SK-N-SH treated with all-trans-retinoic acid at 6 μM for 48 hours (cell line): Measurements from ENCODE around the gene MACROD1.

Source experiments
- ATAC-seq: fragments of 200-7000 bp; cut with Tn5 transposase; 3 replicates; pipeline ENCODE4 v1.9.1; 2020; ENCODE audit warnings: mild to moderate bottlenecking, moderate library complexity
- ARNTL ChIP-seq: fragments of 450-650 bp; formaldehyde crosslinking; IDR thresholded peaks from 2 replicates; pipeline ENCODE4 v1.5.0; 2020; ENCODE audit warnings: low read depth, mild to moderate bottlenecking, moderate library complexity, borderline replicate concordance
- BACH2 ChIP-seq: fragments of 250-450 bp; sonication (Bioruptor Pico); IDR thresholded peaks from 2 replicates; pipeline ENCODE4 v1.9.0; 2021; ENCODE audit warnings: mild to moderate bottlenecking, borderline replicate concordance
- CREB5 ChIP-seq: fragments of 250-450 bp; sonication (Bioruptor Pico); IDR thresholded peaks from 2 replicates; pipeline ENCODE4 v1.5.1; 2020; ENCODE audit warnings: low read depth, mild to moderate bottlenecking, moderate library complexity
- CSDC2 ChIP-seq: fragments of 250-450 bp; sonication (Bioruptor Pico); IDR thresholded peaks from 2 replicates; pipeline ENCODE4 v1.5.0; 2020; ENCODE audit warnings: mild to moderate bottlenecking, moderate library complexity
- CSRNP3 ChIP-seq: fragments of 250-450 bp; sonication (Bioruptor Pico); IDR thresholded peaks from 2 replicates; pipeline ENCODE4 v1.5.1; 2021; ENCODE audit warnings: mild to moderate bottlenecking, moderate library complexity
- ESRRG ChIP-seq: fragments of 250-450 bp; sonication (Bioruptor Pico); IDR thresholded peaks from 2 replicates; pipeline ENCODE4 v1.6.1; 2021; ENCODE audit warnings: mild to moderate bottlenecking
- ISL1 ChIP-seq: fragments of 250-450 bp; sonication (Bioruptor Pico); IDR thresholded peaks from 2 replicates; pipeline ENCODE4 v2.1.2; 2022; ENCODE audit warnings: mild to moderate bottlenecking, moderate library complexity
- OSR1 ChIP-seq: fragments of 250-450 bp; sonication (Bioruptor Pico); IDR thresholded peaks from 2 replicates; pipeline ENCODE4 v1.8.0; 2022; ENCODE audit warnings: moderate library complexity, mild to moderate bottlenecking, inconsistent platforms
- PPARA ChIP-seq: fragments of 250-450 bp; sonication (Bioruptor Pico); IDR thresholded peaks from 2 replicates; pipeline ENCODE4 v1.5.0; 2020; ENCODE audit warnings: mild to moderate bottlenecking, borderline replicate concordance
- RARB ChIP-seq: fragments of 250-450 bp; sonication (Bioruptor Pico); IDR thresholded peaks from 2 replicates; pipeline ENCODE4 v1.8.0; 2021; ENCODE audit warnings: mild to moderate bottlenecking, moderate library complexity
- SNAI2 ChIP-seq: fragments of 250-450 bp; sonication (Bioruptor Pico); IDR thresholded peaks from 2 replicates; pipeline ENCODE4 v1.5.0; 2020; ENCODE audit warnings: mild to moderate bottlenecking, moderate library complexity
- TCF4 ChIP-seq: fragments of 250-450 bp; sonication (Bioruptor Pico); IDR thresholded peaks from 2 replicates; pipeline ENCODE4 v1.8.0; 2021; ENCODE audit warnings: mild to moderate bottlenecking, moderate library complexity, borderline replicate concordance
- TOX ChIP-seq: fragments of 250-450 bp; sonication (Bioruptor Pico); IDR thresholded peaks from 2 replicates; pipeline ENCODE4 v1.8.0; 2021; ENCODE audit warnings: mild to moderate bottlenecking, moderate library complexity, borderline replicate concordance
- TSHZ2 ChIP-seq: fragments of 250-450 bp; sonication (Bioruptor Pico); IDR thresholded peaks from 2 replicates; pipeline ENCODE4 v1.5.0; 2020; ENCODE audit warnings: mild to moderate bottlenecking, moderate library complexity
- ZC3H10 ChIP-seq: fragments of 250-450 bp; sonication (Bioruptor Pico); IDR thresholded peaks from 2 replicates; pipeline ENCODE4 v1.5.1; 2021; ENCODE audit warnings: mild to moderate bottlenecking, moderate library complexity
- ZFP3 ChIP-seq: fragments of 250-450 bp; sonication (Bioruptor Pico); IDR thresholded peaks from 2 replicates; pipeline ENCODE4 v1.5.0; 2020; ENCODE audit warnings: mild to moderate bottlenecking, moderate library complexity
- ZFP30 ChIP-seq: fragments of 450-650 bp; formaldehyde crosslinking; IDR thresholded peaks from 2 replicates; pipeline ENCODE4 v1.5.0; 2022; ENCODE audit warnings: mild to moderate bottlenecking, moderate library complexity
- ZNF565 ChIP-seq: fragments of 450-650 bp; formaldehyde crosslinking; conservative IDR thresholded peaks from 2 replicates; pipeline ENCODE4 v1.5.0; 2020; ENCODE audit warnings: low read depth, mild to moderate bottlenecking, moderate library complexity
- ZNF8 ChIP-seq: fragments of 450-650 bp; formaldehyde crosslinking; IDR thresholded peaks from 2 replicates; pipeline ENCODE4 v1.5.0; 2020; ENCODE audit warnings: mild to moderate bottlenecking, moderate library complexity

The MACROD1 gene

GRCh38 chr11:64127267-64128072, 38.4 kb downstream of the MACROD1 start:
- TF ChIP-seq BACH2 (CRISPR knock-in tag) (no peak), PPARA (CRISPR knock-in tag) (no peak), CSDC2 (CRISPR knock-in tag) (no peak), ZC3H10 (CRISPR knock-in tag) (no peak), ZFP30 (CRISPR knock-in tag) (no peak), ISL1 (CRISPR knock-in tag) (no peak), OSR1 (CRISPR knock-in tag) (no peak), TCF4 (CRISPR knock-in tag) (no peak), ESRRG (CRISPR knock-in tag) (no peak), ZFP3 (CRISPR knock-in tag) (no peak), CREB5 (CRISPR knock-in tag) (no peak), SNAI2 (CRISPR knock-in tag) (no peak), TOX (no peak), RARB (CRISPR knock-in tag) (no peak), ZNF8 (no peak), ARNTL (CRISPR knock-in tag) (no peak), CSRNP3 (CRISPR knock-in tag) (no peak), TSHZ2 (CRISPR knock-in tag) (no peak)
- ATAC-seq, result no peak

- no peak for ATAC-seq
- no peak for TF ChIP-seq SNAI2 (CRISPR knock-in tag)
- no peak for TF ChIP-seq PPARA (CRISPR knock-in tag)
- TF ChIP-seq ZFP30 (CRISPR knock-in tag), result no peak
- no peak for TF ChIP-seq ARNTL (CRISPR knock-in tag)
- TF ChIP-seq ZC3H10 (CRISPR knock-in tag), result no peak
- TF ChIP-seq CSRNP3 (CRISPR knock-in tag), result no peak
- TF ChIP-seq CSDC2 (CRISPR knock-in tag), result no peak
- no peak for TF ChIP-seq ISL1 (CRISPR knock-in tag)
- no peak for TF ChIP-seq ZNF565
- TF ChIP-seq TOX, result no peak
- TF ChIP-seq OSR1 (CRISPR knock-in tag), result no peak
- TF ChIP-seq RARB (CRISPR knock-in tag), result no peak
- TF ChIP-seq ZFP3 (CRISPR knock-in tag), result no peak
Observed at GRCh38 chr11:64126796-64127195, 39.1 kb downstream of the MACROD1 start.

- ATAC-seq, result no peak
- TF ChIP-seq TCF4 (CRISPR knock-in tag) (no peak), ZC3H10 (CRISPR knock-in tag) (no peak), ARNTL (CRISPR knock-in tag) (no peak)
Observed at GRCh38 chr11:64126371-64126770, 39.5 kb downstream of the MACROD1 start.

- no peak for ATAC-seq
- TF ChIP-seq PPARA (CRISPR knock-in tag), result no peak
- TF ChIP-seq CSDC2 (CRISPR knock-in tag), result no peak
- TF ChIP-seq ZNF8, result no peak
- TF ChIP-seq TOX, result no peak
Observed at GRCh38 chr11:64125676-64126075, 40.2 kb downstream of the MACROD1 start.
